Smooth muscle cell (in vitro differentiated cells): ENCODE results near the gene ING1. TPM values are rescaled to one million over a fixed set of nuclear protein-coding genes. Genes with fewer than 3 reads are reported as not detected.
"Not testable (repeated sequence)": the region's sequence is repeated elsewhere in the genome, so short reads cannot be mapped to it uniquely, and the experiment has no call there.

Experiments
- DNase-seq: peaks from one replicate; lab custom pipeline; 2025; ENCODE audit not compliant: unreplicated experiment; lab: John Stamatoyannopoulos, UW
- H2AFZ ChIP-seq: fragments of 200-600 bp; sonication (generic); 2 replicates; pipeline ENCODE4 v1.6.0; 2016; ENCODE audit warnings: antibody characterized with exemption, low read depth, mild to moderate bottlenecking
- H3F3A ChIP-seq: fragments of 200-600 bp; sonication (generic); 2 replicates; pipeline ENCODE4 v1.6.0; 2017; ENCODE audit warnings: antibody characterized with exemption, low read depth
- H3K27ac ChIP-seq: fragments of 200-600 bp; sonication (generic); 2 replicates; pipeline ENCODE4 v1.5.1; 2016; ENCODE audit warnings: low read depth, mild to moderate bottlenecking
- H3K27me3 ChIP-seq: fragments of 200-600 bp; sonication (generic); 2 replicates; pipeline ENCODE4 v1.6.1; 2016; ENCODE audit warnings: low read depth, mild to moderate bottlenecking
- H3K36me3 ChIP-seq: fragments of 200-600 bp; sonication (generic); 2 replicates; pipeline ENCODE4 v1.5.1; 2016; ENCODE audit warnings: low read depth
- H3K4me1 ChIP-seq: fragments of 200-600 bp; sonication (generic); 2 replicates; pipeline ENCODE4 v1.5.1; 2016; ENCODE audit warnings: low read depth
- H3K4me2 ChIP-seq: fragments of 200-600 bp; sonication (generic); 2 replicates; pipeline ENCODE4 v1.6.0; 2016; ENCODE audit warnings: mild to moderate bottlenecking
- H3K4me3 ChIP-seq: fragments of 200-600 bp; sonication (generic); 2 replicates; pipeline ENCODE4 v1.5.1; 2016; ENCODE audit warnings: mild to moderate bottlenecking
- H3K79me2 ChIP-seq: fragments of 200-600 bp; sonication (generic); 2 replicates; pipeline ENCODE4 v1.6.0; 2016; ENCODE audit warnings: low read depth, mild to moderate bottlenecking
- H3K9ac ChIP-seq: fragments of 200-600 bp; sonication (generic); 2 replicates; pipeline ENCODE4 v1.6.0; 2016; ENCODE audit warnings: low read depth
- H3K9me3 ChIP-seq: fragments of 200-600 bp; sonication (generic); replicated peaks from 2 replicates; pipeline ENCODE4 v1.5.1; 2016; ENCODE audit warnings: low read depth
- H4K20me1 ChIP-seq: fragments of 200-600 bp; sonication (generic); 2 replicates; pipeline ENCODE4 v1.6.0; 2016; ENCODE audit warnings: low read depth
- CTCF ChIP-seq: fragments of 200-600 bp; sonication (generic); IDR thresholded peaks from 2 replicates; pipeline ENCODE4 v1.5.1; 2017; ENCODE audit warnings: borderline replicate concordance, mild to moderate bottlenecking, antibody characterized with exemption; ENCODE audit not compliant: insufficient read depth, poor library complexity, severe bottlenecking
- WGBS: methylation state at CpG from one replicate; pipeline ENCODE4 v1.1.7; 2016; ENCODE audit warnings: low lambda C conversion rate; 5-methylcytosine and 5-hydroxymethylcytosine counted together
- polyA plus RNA-seq: library from polyadenylated mRNA; unstranded; fragments of >200 nt; fragmentation: Nextera tagmentation; extraction: Ambion mirVana; gene quantifications from 2 replicates; pipeline ENCODE4 v1.2.1, GENCODE V29; 2016
- total RNA-seq: library from RNA; depleted of rRNA; stranded (reverse); fragments of >200 nt; gene quantifications from 2 replicates; pipeline ENCODE4 v1.2.3, GENCODE V29; 2014

ING1 gene
- total and polyA plus RNA-seq, 2 experiments from 2014 or later, result 13.8 to 29.3 TPM

DNA sequence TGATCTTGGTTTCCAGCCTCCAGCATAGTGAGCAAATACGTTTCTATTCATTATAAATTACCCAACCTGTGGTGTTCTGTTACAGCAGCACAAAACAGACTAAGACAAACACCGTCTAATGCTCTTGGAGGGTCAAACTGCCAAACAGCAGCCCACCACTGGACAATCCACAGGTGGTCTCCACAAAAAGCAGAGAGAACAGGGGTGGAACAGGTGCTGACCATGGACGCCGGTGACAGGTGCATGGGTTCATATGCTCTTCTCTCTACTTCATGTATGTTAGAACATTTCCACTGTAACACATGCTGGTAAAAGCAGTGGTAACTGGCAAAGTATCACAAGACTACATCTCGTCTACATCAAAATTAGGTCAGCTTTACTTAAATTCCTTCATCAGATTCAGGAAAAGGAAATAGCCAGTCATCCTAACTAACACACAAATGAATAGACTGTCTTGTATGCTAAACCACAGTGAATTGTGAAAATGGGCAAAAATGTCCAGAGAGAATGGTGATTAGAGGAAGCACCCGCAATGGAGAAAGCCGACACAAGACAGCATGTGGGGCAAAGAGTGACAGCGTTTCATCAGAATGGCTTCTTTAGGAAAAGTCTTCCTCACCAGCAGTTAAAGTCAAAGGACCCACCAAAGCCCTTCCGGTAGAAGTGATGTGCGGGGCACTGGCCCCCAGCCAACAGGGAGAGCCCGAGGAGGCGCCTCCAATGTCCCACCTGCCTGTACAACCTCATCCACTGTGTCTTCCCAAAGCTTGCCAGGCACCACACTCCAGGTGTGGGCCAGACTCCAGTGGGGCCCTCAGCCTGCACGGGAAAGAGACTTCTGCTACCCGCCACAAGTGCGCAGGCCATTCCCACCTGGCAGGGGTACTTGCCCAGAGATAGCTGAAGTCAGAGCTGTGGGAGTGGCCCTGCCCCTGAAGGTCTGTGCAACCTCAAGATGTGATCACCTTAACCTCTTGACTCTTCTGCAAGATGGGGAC, 14.1 kb upstream of the ING1 start:
- H3K27ac ChIP-seq, result no peak overlapping the region
- 95% methylated on average over 15 of the region's 15 CpGs for WGBS
- no peak overlapping the region for H3K4me2 ChIP-seq
- TF ChIP-seq CTCF, result no peak
- no peaks in the 10 kb centered on the region for H3K27me3 ChIP-seq
- H3K4me1 ChIP-seq, result peaks cover under 1% of the 10 kb centered on the region
- no peaks in the 10 kb centered on the region for H3K36me3 ChIP-seq
- peaks cover 45% of the 10 kb centered on the region for H4K20me1 ChIP-seq
- H2AFZ ChIP-seq, result no peak overlapping the region
- no peak for DNase-seq
- no peaks in the 10 kb centered on the region for H3K9me3 ChIP-seq
- no peak overlapping the region for H3K9ac ChIP-seq
- H3F3A ChIP-seq, result no peaks in the 10 kb centered on the region
- no peak overlapping the region for H3K4me3 ChIP-seq
- peaks cover 42% of the 10 kb centered on the region for H3K79me2 ChIP-seq

GRCh38 chr13:110700186-110700585, 13.3 kb upstream of the ING1 start:
- Histone ChIP-seq H3K4me1 (peaks cover 8% of the 10 kb centered on the region), H4K20me1 (peaks cover 45% of the 10 kb centered on the region), H3K36me3 (no peaks in the 10 kb centered on the region), H3K4me3 (no peak overlapping the region), H3K9ac (no peak overlapping the region), H3K9me3 (no peaks in the 10 kb centered on the region), H3K79me2 (peaks cover 50% of the 10 kb centered on the region), H3F3A (peaks cover 2% of the 10 kb centered on the region), H2AFZ (no peak overlapping the region), H3K27me3 (no peaks in the 10 kb centered on the region), H3K27ac (no peak overlapping the region), H3K4me2 (no peak overlapping the region)
- 96% methylated on average over 14 of the region's 14 CpGs for WGBS
- TF ChIP-seq CTCF, result no peak
- DNase-seq, result no peak

DNA sequence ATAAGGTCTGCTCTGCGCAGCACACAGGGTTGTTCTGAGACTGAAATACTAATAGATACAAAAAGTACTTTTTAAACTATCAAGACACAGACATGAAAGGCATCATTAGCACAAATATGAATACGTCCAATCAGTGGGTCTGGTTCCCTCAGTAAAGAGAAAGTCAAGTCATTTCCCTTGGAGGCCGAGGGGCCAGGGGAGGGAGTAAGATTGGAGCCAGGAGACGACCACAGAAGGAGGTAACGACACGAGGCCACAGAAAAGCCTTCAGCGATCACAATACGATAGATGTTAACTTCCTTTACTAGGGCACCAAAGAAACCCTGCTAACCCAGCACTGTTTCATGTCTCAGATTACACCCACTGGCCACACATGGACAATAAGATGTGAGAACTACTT, 12.9 kb upstream of the ING1 start:
- Histone ChIP-seq H3K79me2 (peaks cover 54% of the 10 kb centered on the region), H3K36me3 (no peaks in the 10 kb centered on the region), H3K27ac (no peak overlapping the region), H3K27me3 (no peaks in the 10 kb centered on the region), H3K4me3 (no peak overlapping the region), H3K9me3 (no peaks in the 10 kb centered on the region), H2AFZ (no peak overlapping the region), H3F3A (peaks cover 5% of the 10 kb centered on the region), H3K4me2 (no peak overlapping the region), H3K4me1 (peaks cover 9% of the 10 kb centered on the region), H3K9ac (no peak overlapping the region), H4K20me1 (peaks cover 45% of the 10 kb centered on the region)
- DNase-seq, result no peak
- no peak for TF ChIP-seq CTCF
- 97% methylated on average over 8 of the region's 8 CpGs for WGBS

GRCh38 chr13:110701061-110701460, 12.4 kb upstream of the ING1 start:
- not testable (repeated sequence) for H3F3A ChIP-seq, H3K4me2 ChIP-seq, H3K4me3 ChIP-seq, H3K36me3 ChIP-seq, H3K27ac ChIP-seq, H2AFZ ChIP-seq, H3K9ac ChIP-seq, H3K9me3 ChIP-seq, H3K4me1 ChIP-seq, DNase-seq, H3K27me3 ChIP-seq
- Histone ChIP-seq H4K20me1 (peaks cover 43% of the 10 kb centered on the region), H3K79me2 (peaks cover 55% of the 10 kb centered on the region)
- WGBS, result 97% methylated on average over 7 of the region's 7 CpGs
